Measurements from ENCODE around the gene DYSF.

DNA sequence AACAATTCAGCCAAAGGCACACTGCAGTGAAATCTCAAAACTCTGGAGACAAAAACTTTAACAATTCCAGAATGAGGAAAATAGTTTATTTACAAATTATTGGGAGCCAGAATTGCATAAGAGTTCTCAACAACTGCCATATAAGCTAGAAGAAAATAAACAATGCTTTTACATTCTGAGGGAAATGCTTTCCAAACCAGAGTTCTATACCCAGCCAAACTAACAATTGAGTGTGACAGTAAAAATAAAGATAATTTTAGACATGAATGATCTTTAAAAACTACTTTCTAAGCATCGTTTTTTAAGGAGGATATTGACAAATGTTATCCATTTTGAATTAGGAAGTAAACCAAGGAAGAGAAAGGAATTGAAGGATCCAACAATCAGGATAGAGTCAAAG is 271.4 kb downstream of the DYSF start:
- TF ChIP-seq REST (IDR thresholded peaks at IDR 0.05; ENCODE audit: insufficient read depth in 1 of 2, low read depth in 2 of 2, low read length in 2 of 2) (no peak), TAF1 (IDR thresholded peaks at IDR 0.05; ENCODE audit: borderline replicate concordance, insufficient read depth, low read length) (no peak), POLR2AphosphoS5 (IDR thresholded peaks at IDR 0.05; ENCODE audit: low read depth, low read length) (no peak), SIN3A (IDR thresholded peaks at IDR 0.05; ENCODE audit: borderline replicate concordance, insufficient read depth, low read length) (no peak), FOXP2 (optimal IDR thresholded peaks at IDR 0.05; ENCODE audit: borderline replicate concordance, extremely low read depth, extremely low read length, insufficient read depth) (no peak)

Measured in PFSK-1 (cell line).